Vagina (tissue), 2 donors: ENCODE data around the gene PARP6.

Experiments
- CTCF ChIP-seq, 3 experiments: fragments of 450-650 bp in 2 of 3; fragments of 200-600 bp in 1 of 3; sonication (generic) in 1 of 3; IDR thresholded peaks; one replicate each; pipeline ENCODE4 v1.5.1; 2017 to 2019; ENCODE audit warnings: antibody characterized with exemption in 3 of 3, mild to moderate bottlenecking in 2 of 3, moderate library complexity in 2 of 3
- POLR2AphosphoS5 ChIP-seq, 2 donors: sonication (generic); formaldehyde crosslinking; IDR thresholded peaks; one replicate each; pipeline ENCODE4 v1.9.0; 2017; ENCODE audit warnings: antibody characterized with exemption in 2 of 2, mild to moderate bottlenecking in 2 of 2, low read depth in 1 of 2; ENCODE audit not compliant: insufficient read depth in 1 of 2

- TF ChIP-seq CTCF (IDR thresholded peaks at IDR 0.05) (no peak), POLR2AphosphoS5 (IDR thresholded peaks at IDR 0.05; ENCODE audit: insufficient read depth in 1 of 2, low read depth in 1 of 2) (no peak)
Measured at GRCh38 chr15:72319985-72320671, 47.8 kb upstream of the PARP6 start, which contains the start of gene CELF6.
